ENCODE data around the gene PLCB1.

- TF ChIP-seq CTCF (IDR thresholded peaks at IDR 0.05; ENCODE audit: insufficient read depth, low read depth, low read length) = no peak
- TF ChIP-seq EZH2 (IDR thresholded peaks at IDR 0.05; ENCODE audit: insufficient read depth, low read length) = no peak
Measured at GRCh38 chr20:8693709-8694108, 561.6 kb downstream of the PLCB1 start.

Measured in astrocyte (in vitro differentiated cells and primary cell).